GM12878 (cell line): ENCODE measurements around the gene MYCBPAP. TPM values are rescaled to one million over a fixed set of nuclear protein-coding genes. Genes with fewer than 3 reads are reported as not detected.

Experiments
- ATAC-seq: fragments of 200-7000 bp; cut with Tn5 transposase; 3 replicates; pipeline ENCODE4 v1.9.1; 2020; ENCODE audit warnings: mild to moderate bottlenecking, moderate library complexity
- BruUV-seq: library from RNA; stranded (reverse); fragments of 400-500 nt; replicated peaks from 2 replicates; lab custom pipeline; 2021; lab: Mats Ljungman, UMichigan
- CTCF ChIA-PET: fragments of 300-600 bp; sonication (Branson Sonifier 250); formaldehyde crosslinking; extraction: SDS; loops from one replicate; lab custom pipeline; 2021; ENCODE audit warnings: inconsistent platforms; lab: Yijun Ruan, JAX
- POLR2A ChIA-PET: fragments of 350-600 bp; formaldehyde crosslinking; extraction: SDS; loops from one replicate; lab custom pipeline; 2021; ENCODE audit warnings: inconsistent platforms; lab: Charles Lee
- RAD21 ChIA-PET: fragments of 300-600 bp; sonication (Branson Sonifier 250); formaldehyde crosslinking; loops from one replicate; lab custom pipeline; 2023; ENCODE audit warnings: antibody characterized with exemption; ENCODE audit not compliant: unreplicated experiment; lab: Charles Lee
- SMC1A ChIA-PET: fragments of 300-600 bp; sonication (Branson Sonifier 250); formaldehyde crosslinking; loops from one replicate; lab custom pipeline; 2023; ENCODE audit not compliant: unreplicated experiment, uncharacterized antibody; lab: Charles Lee
- DNase-seq: peaks from one replicate; pipeline ENCODE4 v3.0.0-alpha.2; 2011; ENCODE audit warnings: low read depth, low spot score
- FAIRE-seq: peaks from 3 replicates; lab custom pipeline; 2011; peaks lifted over from hg19 to GRCh38; lab: Jason Lieb, UNC
- H2AFZ ChIP-seq: 2 replicates; pipeline ENCODE4 v1.6.0; 2011; ENCODE audit warnings: low read depth, low read length, control low read depth; ENCODE audit not compliant: control insufficient read depth
- H3K27ac ChIP-seq: 2 replicates; pipeline ENCODE4 v1.5.1; 2011; ENCODE audit warnings: control low read depth; ENCODE audit not compliant: control insufficient read depth, insufficient read depth
- H3K27me3 ChIP-seq, 2 experiments: replicated peaks in 1 of 2; 2 replicates each; pipeline versions ENCODE4 v1.6.0 to v1.6.1; 2011; ENCODE audit warnings: low read length in 1 of 2; ENCODE audit not compliant: control insufficient read depth in 2 of 2, insufficient read depth in 2 of 2
- H3K36me3 ChIP-seq, 2 experiments: 2 replicates each; pipeline ENCODE4 v1.5.1; 2011; ENCODE audit warnings: low read length in 1 of 2; ENCODE audit not compliant: control insufficient read depth in 2 of 2, insufficient read depth in 2 of 2
- H3K4me1 ChIP-seq: 2 replicates; pipeline ENCODE4 v1.6.1; 2011; ENCODE audit warnings: mild to moderate bottlenecking, low read length, moderate library complexity, mixed read lengths; ENCODE audit not compliant: control insufficient read depth, insufficient read depth
- H3K4me2 ChIP-seq: 2 replicates; pipeline ENCODE4 v1.6.0; 2011; ENCODE audit warnings: control low read depth; ENCODE audit not compliant: control insufficient read depth, insufficient read depth
- H3K4me3 ChIP-seq: fragments of 200-600 bp; sonication (generic); 2 replicates; pipeline ENCODE4 v1.5.1; 2016
- H3K79me2 ChIP-seq: 2 replicates; pipeline ENCODE4 v1.6.0; 2011; ENCODE audit warnings: low read length; ENCODE audit not compliant: control insufficient read depth, insufficient read depth
- H3K9ac ChIP-seq: 2 replicates; pipeline ENCODE4 v1.8.0; 2011; ENCODE audit warnings: low read length, control low read depth, mixed read lengths; ENCODE audit not compliant: control insufficient read depth, insufficient read depth
- H3K9me3 ChIP-seq: replicated peaks from 3 replicates; pipeline ENCODE4 v1.5.1; 2011; ENCODE audit warnings: mild to moderate bottlenecking, low read length; ENCODE audit not compliant: control insufficient read depth, insufficient read depth
- H4K20me1 ChIP-seq: 2 replicates; pipeline ENCODE4 v1.6.0; 2011; ENCODE audit not compliant: control insufficient read depth, insufficient read depth
- ASH2L ChIP-seq: fragments of 300-600, 200-600 bp; sonication (generic); IDR thresholded peaks from 2 replicates; pipeline ENCODE4 v1.6.1; 2017; ENCODE audit warnings: low read depth, mild to moderate bottlenecking, borderline replicate concordance
- BHLHE40 ChIP-seq, 2 experiments: fragments of 450-650 bp in 1 of 2; IDR thresholded peaks; 2 replicates each; pipeline ENCODE4 v1.6.1; 2011 to 2017; ENCODE audit warnings: low read depth in 2 of 2, borderline replicate concordance in 1 of 2, improper control_type of control experiment in 1 of 2, low read length in 1 of 2, mild to moderate bottlenecking in 1 of 2
- EP300 ChIP-seq, 2 experiments: fragments of 150-350 bp in 1 of 2; IDR thresholded peaks; 2 replicates each; pipeline ENCODE4 v1.6.1; 2011 to 2012; ENCODE audit warnings: low read depth in 2 of 2, low read length in 2 of 2, borderline replicate concordance in 1 of 2, improper control_type of control experiment in 1 of 2, inconsistent platforms in 1 of 2; ENCODE audit not compliant: control insufficient read depth in 1 of 2
- HDAC2 ChIP-seq: fragments of 200-600 bp; sonication (generic); IDR thresholded peaks from 2 replicates; pipeline ENCODE4 v1.6.1; 2017
- PAX8 ChIP-seq: fragments of 450-650 bp; IDR thresholded peaks from 2 replicates; pipeline ENCODE4 v1.6.1; 2017; ENCODE audit warnings: mild to moderate bottlenecking, moderate library complexity
- POLR2AphosphoS2 ChIP-seq: IDR thresholded peaks from 2 replicates; pipeline ENCODE4 v1.6.1; 2011; ENCODE audit warnings: low read depth, mild to moderate bottlenecking, low read length, improper control_type of control experiment, moderate library complexity
- POU2F2 ChIP-seq: IDR thresholded peaks from 3 replicates; pipeline ENCODE4 v1.6.1; 2011; ENCODE audit warnings: low read depth, mild to moderate bottlenecking, low read length, borderline replicate concordance
- RCOR1 ChIP-seq: conservative IDR thresholded peaks from 2 replicates; pipeline ENCODE4 v1.6.1; 2012; ENCODE audit warnings: low read depth, low read length, improper control_type of control experiment
- SIN3A ChIP-seq: IDR thresholded peaks from 2 replicates; pipeline ENCODE4 v1.6.1; 2012; ENCODE audit warnings: low read depth, low read length, improper control_type of control experiment
- TARDBP ChIP-seq: IDR thresholded peaks from 2 replicates; pipeline ENCODE4 v1.6.1; 2016; ENCODE audit warnings: borderline replicate concordance
- ZZZ3 ChIP-seq: IDR thresholded peaks from 2 replicates; pipeline ENCODE4 v1.6.1; 2011; ENCODE audit warnings: low read depth; ENCODE audit not compliant: control insufficient read depth, insufficient read length
- WGBS: methylation state at CpG from one replicate; pipeline ENCODE4 v1.1.6; 2016; ENCODE audit warnings: low lambda C conversion rate; ENCODE audit not compliant: insufficient replicate concordance, insufficient coverage; ENCODE audit errors: missing lambda C conversion rate; 5-methylcytosine and 5-hydroxymethylcytosine counted together
- in situ Hi-C: fragments of 300-500 bp; cut with MboI; formaldehyde crosslinking; loops from 9 replicates; pipeline ENCODE4 v1.14.3; 2018; ENCODE audit warnings: mixed read lengths
- intact Hi-C: fragments of 100-400 bp; cut with micrococcal nuclease; formaldehyde crosslinking; loops from one replicate; pipeline ENCODE4 v1.14.2; 2022; ENCODE audit not compliant: unreplicated experiment
- polyA plus RNA-seq, 11 experiments: library from polyadenylated mRNA; depleted of rRNA in 4 of 11; unstranded in 6 of 11; stranded (reverse) in 5 of 11; fragments of >200 nt; fragmentation: Nextera tagmentation in 4 of 11; fragmentation: Illumina TruSeq in 1 of 11; extraction: Ambion mirVana in 4 of 11; extraction: Trizol in 1 of 11; gene quantifications; 1 replicate in 1 of 11; 2 replicates in 10 of 11; pipeline versions ENCODE4 v1.2.1 to v1.2.3, GENCODE V29; 2011 to 2016; ENCODE audit warnings: inconsistent platforms in 2 of 11, missing spikeins in 2 of 11, low read depth in 1 of 11
- total RNA-seq, 4 experiments: library from RNA; depleted of rRNA in 3 of 4; stranded (reverse); fragments of >200 nt in 3 of 4; fragmentation: Illumina TruSeq in 1 of 4; extraction: Trizol in 1 of 4; gene quantifications; 2 replicates each; pipeline versions ENCODE4 v1.2.1 to v1.2.3, GENCODE V29; 2013 to 2021
- TF ChIP-seq, protein P1 (sequence below): IDR thresholded peaks from 2 replicates; pipeline ENCODE4 v1.6.1; 2011; ENCODE audit warnings: low read depth, low read length, improper control_type of control experiment, borderline replicate concordance
- TF ChIP-seq, protein P2 (sequence below): fragments of 450-650 bp; IDR thresholded peaks from 2 replicates; pipeline ENCODE4 v1.6.1; 2016; ENCODE audit warnings: mild to moderate bottlenecking, moderate library complexity, borderline replicate concordance

The MYCBPAP gene
- total and polyA plus RNA-seq, 10 of the 15 experiments (the other 5 are each of a cell fraction or from before 2014, with no cell fraction given): 0.23 to 2.7 (median 1.5) TPM

DNA sequence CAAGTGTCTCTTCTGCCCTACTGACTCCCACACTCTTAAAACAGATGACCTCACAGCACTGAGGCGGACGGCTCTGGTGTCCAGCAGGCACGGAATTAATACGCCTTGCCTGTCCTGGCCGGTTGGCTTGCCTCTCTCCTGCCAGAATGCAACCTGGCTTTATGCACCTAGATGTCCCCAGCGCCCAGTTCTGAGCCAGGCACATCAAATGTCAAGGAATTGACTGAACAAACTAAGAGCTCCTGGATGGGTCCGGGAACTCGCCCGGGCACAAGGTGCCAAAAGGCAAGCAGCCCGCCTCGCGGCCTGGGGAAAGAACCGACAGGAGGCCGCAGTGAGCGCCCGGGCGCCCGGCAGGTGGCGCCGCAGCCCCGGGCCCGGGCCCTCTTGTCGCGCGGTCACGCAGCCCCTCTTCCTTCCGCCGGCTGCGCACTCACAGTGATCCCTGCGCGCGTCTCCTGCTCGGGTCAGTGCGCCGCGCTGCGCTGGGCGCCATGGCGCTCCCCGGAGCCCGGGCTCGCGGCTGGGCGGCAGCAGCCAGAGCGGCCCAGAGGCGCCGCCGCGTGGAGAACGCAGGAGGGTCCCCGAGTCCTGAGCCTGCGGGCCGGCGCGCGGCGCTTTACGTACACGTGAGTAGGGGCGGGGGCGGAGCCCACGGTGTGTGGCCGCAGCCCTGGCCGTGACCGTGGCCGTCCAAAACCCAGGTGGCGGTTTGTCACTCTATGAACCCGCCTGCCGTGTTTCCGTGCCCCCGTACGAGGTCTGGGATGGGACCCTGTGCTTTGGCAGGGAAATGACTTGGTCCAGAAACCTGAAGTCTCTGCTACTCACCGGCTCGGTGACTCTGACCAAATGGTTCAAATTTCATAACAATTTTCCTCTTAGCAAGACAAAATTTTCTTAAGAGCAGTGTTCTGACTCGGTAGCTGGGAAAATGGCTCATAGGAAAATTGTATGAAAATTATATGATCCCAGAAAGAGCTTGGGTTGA lies 29.6 kb upstream of the MYCBPAP start, which contains the start of gene RSAD1 (continued):
- TF ChIP-seq, protein P1, sequence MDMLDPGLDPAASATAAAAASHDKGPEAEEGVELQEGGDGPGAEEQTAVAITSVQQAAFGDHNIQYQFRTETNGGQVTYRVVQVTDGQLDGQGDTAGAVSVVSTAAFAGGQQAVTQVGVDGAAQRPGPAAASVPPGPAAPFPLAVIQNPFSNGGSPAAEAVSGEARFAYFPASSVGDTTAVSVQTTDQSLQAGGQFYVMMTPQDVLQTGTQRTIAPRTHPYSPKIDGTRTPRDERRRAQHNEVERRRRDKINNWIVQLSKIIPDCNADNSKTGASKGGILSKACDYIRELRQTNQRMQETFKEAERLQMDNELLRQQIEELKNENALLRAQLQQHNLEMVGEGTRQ: no peak; the same call in 1 of the 2 replicates
- TF ChIP-seq SIN3A: no peak; the same call in 1 of the 2 replicates
- no peak for TF ChIP-seq HDAC2
- TF ChIP-seq POU2F2: peak; percentile 80; the same call in 2 of the 3 replicates
- TF ChIP-seq ASH2L: 0 out of 2 replicates have a peak, but pooled peaks have one; percentile 17
- no peak for TF ChIP-seq ZZZ3
- no peak for TF ChIP-seq PAX8

DNA sequence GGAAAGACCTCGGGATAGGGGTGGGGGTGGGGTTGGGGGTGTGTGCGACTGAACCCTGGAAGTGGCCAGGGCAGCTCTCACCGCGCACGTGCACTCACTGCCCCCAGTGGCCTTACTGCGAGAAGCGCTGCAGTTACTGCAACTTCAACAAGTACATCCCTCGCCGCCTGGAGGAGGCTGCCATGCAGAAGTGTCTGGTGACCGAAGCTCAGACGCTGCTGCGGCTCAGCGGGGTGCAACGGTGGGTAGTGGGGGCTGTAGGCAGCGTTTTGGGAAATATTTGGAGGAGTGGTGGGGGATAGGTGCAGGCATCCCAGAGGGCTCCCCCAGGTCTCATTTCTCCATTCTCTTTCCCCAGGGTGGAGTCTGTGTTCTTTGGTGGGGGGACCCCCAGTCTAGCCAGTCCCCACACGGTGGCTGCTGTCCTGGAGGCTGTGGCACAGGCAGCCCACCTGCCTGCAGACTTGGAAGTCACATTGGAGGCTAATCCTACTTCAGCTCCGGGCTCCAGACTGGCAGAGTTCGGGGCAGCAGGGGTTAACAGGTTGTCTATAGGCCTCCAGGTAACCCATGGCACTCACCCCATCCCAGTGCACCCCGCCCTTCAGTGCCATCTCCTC lies 28.6 kb upstream of the MYCBPAP start:
- Histone ChIP-seq H3K4me2 (peak overlapping the region; percentile 64), H3K27me3 (no peaks in the 10 kb centered on the region), H3K9ac (peak overlapping the region; percentile 42; the same call in 1 of the 2 replicates), H3K9me3 (no peaks in the 10 kb centered on the region), H3K4me3 (peak overlapping the region; percentile 80), H2AFZ (peak overlapping the region; percentile 73), H3K27ac (0 out of 2 replicates have a peak overlapping the region, but pooled peaks have one; percentile 38), H3K79me2 (no peaks in the 10 kb centered on the region), H3K36me3 (peaks cover 0 to 7% of the 10 kb centered on the region in 2 experiments; a peak in 2 of 4 replicates), H3K4me1 (no peaks in the 10 kb centered on the region), H4K20me1 (no peaks in the 10 kb centered on the region)
- intact Hi-C loops: loop anchor here (1.0 to 5.0 kb wide), 3 partner anchors 117 to 279 kb away; partner anchors contain the start of gene XYLT2
- ATAC-seq: peak; percentile 75
- DNase-seq: peak; percentile 32
- in situ Hi-C loops: loop anchor here (10.0 kb wide), 1 partner anchor 145 kb away; no protein-coding TSS in a partner anchor
- SMC1A ChIA-PET: interaction anchor here (0.8 to 1.7 kb wide), 10 partner anchors 22 to 279 kb away, joined by 3 to 14 read pairs (median 4); partner anchors contain the start of gene LRRC59
- POLR2A ChIA-PET: interaction anchor here (0.9 to 1.9 kb wide), 2 partner anchors 27 to 82 kb away, joined by 3 to 7 read pairs; partner anchors contain the start of gene LRRC59
- BruUV-seq: no TSS peak
- 27% methylated on average over 19 of the region's 19 CpGs for WGBS
- RAD21 ChIA-PET: interaction anchor here (0.8 to 2.4 kb wide), 10 partner anchors 53 to 279 kb away, joined by 3 to 17 read pairs (median 4); partner anchors contain the start of genes ACSF2 and LRRC59
- peak; percentile 92 for FAIRE-seq
- CTCF ChIA-PET: interaction anchor here (0.7 to 2.4 kb wide), 24 partner anchors 8 to 279 kb away, joined by 3 to 36 read pairs (median 5); partner anchors contain the start of genes ACSF2, LRRC59 and SPATA20
- TF ChIP-seq EP300 (IDR thresholded peaks at IDR 0.05; ENCODE audit: borderline replicate concordance in 1 of 2, control insufficient read depth in 1 of 2, low read depth in 2 of 2, low read length in 2 of 2): no peak
- TF ChIP-seq POLR2AphosphoS2: no peak
- TF ChIP-seq BHLHE40 (IDR thresholded peaks at IDR 0.05; ENCODE audit: borderline replicate concordance in 1 of 2, low read depth in 2 of 2, low read length in 1 of 2): peak; percentile 96 to 97
- TF ChIP-seq, protein P2, sequence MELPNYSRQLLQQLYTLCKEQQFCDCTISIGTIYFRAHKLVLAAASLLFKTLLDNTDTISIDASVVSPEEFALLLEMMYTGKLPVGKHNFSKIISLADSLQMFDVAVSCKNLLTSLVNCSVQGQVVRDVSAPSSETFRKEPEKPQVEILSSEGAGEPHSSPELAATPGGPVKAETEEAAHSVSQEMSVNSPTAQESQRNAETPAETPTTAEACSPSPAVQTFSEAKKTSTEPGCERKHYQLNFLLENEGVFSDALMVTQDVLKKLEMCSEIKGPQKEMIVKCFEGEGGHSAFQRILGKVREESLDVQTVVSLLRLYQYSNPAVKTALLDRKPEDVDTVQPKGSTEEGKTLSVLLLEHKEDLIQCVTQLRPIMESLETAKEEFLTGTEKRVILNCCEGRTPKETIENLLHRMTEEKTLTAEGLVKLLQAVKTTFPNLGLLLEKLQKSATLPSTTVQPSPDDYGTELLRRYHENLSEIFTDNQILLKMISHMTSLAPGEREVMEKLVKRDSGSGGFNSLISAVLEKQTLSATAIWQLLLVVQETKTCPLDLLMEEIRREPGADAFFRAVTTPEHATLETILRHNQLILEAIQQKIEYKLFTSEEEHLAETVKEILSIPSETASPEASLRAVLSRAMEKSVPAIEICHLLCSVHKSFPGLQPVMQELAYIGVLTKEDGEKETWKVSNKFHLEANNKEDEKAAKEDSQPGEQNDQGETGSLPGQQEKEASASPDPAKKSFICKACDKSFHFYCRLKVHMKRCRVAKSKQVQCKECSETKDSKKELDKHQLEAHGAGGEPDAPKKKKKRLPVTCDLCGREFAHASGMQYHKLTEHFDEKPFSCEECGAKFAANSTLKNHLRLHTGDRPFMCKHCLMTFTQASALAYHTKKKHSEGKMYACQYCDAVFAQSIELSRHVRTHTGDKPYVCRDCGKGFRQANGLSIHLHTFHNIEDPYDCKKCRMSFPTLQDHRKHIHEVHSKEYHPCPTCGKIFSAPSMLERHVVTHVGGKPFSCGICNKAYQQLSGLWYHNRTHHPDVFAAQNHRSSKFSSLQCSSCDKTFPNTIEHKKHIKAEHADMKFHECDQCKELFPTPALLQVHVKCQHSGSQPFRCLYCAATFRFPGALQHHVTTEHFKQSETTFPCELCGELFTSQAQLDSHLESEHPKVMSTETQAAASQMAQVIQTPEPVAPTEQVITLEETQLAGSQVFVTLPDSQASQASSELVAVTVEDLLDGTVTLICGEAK: no peak
- no peak for TF ChIP-seq TARDBP
- TF ChIP-seq RCOR1: no peak
